Measurements from ENCODE around the gene ITPR1. TPM values are rescaled to one million over a fixed set of nuclear protein-coding genes. Genes with fewer than 3 reads are reported as not detected.

ITPR1 gene
- total RNA-seq, 1 experiment from 2014 or later = 36.4 TPM

GRCh38 chr3:4741106-4741403, 247.9 kb downstream of the ITPR1 start:
- DNase-seq (ENCODE audit: low read depth) = no peak

- peak; percentile 94 for DNase-seq (ENCODE audit: low read depth)
These were observed 248.5 kb downstream of the ITPR1 start for GRCh38 chr3:4741404-4742307.

GRCh38 chr3:4742359-4742758, 249.2 kb downstream of the ITPR1 start:
- no peak for DNase-seq (ENCODE audit: low read depth)

- no peak for DNase-seq (ENCODE audit: low read depth)
These were observed 250.2 kb downstream of the ITPR1 start for GRCh38 chr3:4743371-4743770.

- peak; percentile 52 for DNase-seq (ENCODE audit: low read depth)
These were observed 251.5 kb downstream of the ITPR1 start for GRCh38 chr3:4744405-4745234.

GRCh38 chr3:4745235-4745610, 252.1 kb downstream of the ITPR1 start:
- no peak for DNase-seq (ENCODE audit: low read depth)

GRCh38 chr3:4746241-4746958, 253.3 kb downstream of the ITPR1 start:
- DNase-seq (ENCODE audit: low read depth) = no peak

- DNase-seq (ENCODE audit: low read depth) = no peak
These were observed 255.0 kb downstream of the ITPR1 start for GRCh38 chr3:4748127-4748526.

GRCh38 chr3:4748701-4749378, 255.7 kb downstream of the ITPR1 start:
- no peak for DNase-seq (ENCODE audit: low read depth)

GRCh38 chr3:4749567-4750002, 256.4 kb downstream of the ITPR1 start:
- DNase-seq (ENCODE audit: low read depth) = no peak

- DNase-seq (ENCODE audit: low read depth) = no peak
These were observed 257.3 kb downstream of the ITPR1 start for GRCh38 chr3:4750306-4750968.

- no peak for DNase-seq (ENCODE audit: low read depth)
These were observed 257.9 kb downstream of the ITPR1 start for GRCh38 chr3:4751029-4751501.

GRCh38 chr3:4751502-4752101, 258.5 kb downstream of the ITPR1 start:
- DNase-seq (ENCODE audit: low read depth) = peak; percentile 9

GRCh38 chr3:4752201-4753072, 259.3 kb downstream of the ITPR1 start:
- DNase-seq (ENCODE audit: low read depth) = no peak

GRCh38 chr3:4753073-4753691, 260.0 kb downstream of the ITPR1 start:
- DNase-seq (ENCODE audit: low read depth) = no peak

- peak; percentile 27 for DNase-seq (ENCODE audit: low read depth)
These were observed 261.3 kb downstream of the ITPR1 start for GRCh38 chr3:4754180-4755086.

- no peak for DNase-seq (ENCODE audit: low read depth)
These were observed 262.4 kb downstream of the ITPR1 start for GRCh38 chr3:4755566-4755965.
